NCI-H187 (cell line): ENCODE results near the gene SP7.
A peak's percentile ranks its signal among the peaks of the same experiment; 100 is the strongest.
"Not testable (repeated sequence)": the region's sequence is repeated elsewhere in the genome, so short reads cannot be mapped to it uniquely, and the experiment has no call there.

Experiments used
- DNase-seq, 2 experiments: peaks; one replicate each; lab custom pipeline; 2025; lab: John Stamatoyannopoulos, UW

SP7 gene

DNA sequence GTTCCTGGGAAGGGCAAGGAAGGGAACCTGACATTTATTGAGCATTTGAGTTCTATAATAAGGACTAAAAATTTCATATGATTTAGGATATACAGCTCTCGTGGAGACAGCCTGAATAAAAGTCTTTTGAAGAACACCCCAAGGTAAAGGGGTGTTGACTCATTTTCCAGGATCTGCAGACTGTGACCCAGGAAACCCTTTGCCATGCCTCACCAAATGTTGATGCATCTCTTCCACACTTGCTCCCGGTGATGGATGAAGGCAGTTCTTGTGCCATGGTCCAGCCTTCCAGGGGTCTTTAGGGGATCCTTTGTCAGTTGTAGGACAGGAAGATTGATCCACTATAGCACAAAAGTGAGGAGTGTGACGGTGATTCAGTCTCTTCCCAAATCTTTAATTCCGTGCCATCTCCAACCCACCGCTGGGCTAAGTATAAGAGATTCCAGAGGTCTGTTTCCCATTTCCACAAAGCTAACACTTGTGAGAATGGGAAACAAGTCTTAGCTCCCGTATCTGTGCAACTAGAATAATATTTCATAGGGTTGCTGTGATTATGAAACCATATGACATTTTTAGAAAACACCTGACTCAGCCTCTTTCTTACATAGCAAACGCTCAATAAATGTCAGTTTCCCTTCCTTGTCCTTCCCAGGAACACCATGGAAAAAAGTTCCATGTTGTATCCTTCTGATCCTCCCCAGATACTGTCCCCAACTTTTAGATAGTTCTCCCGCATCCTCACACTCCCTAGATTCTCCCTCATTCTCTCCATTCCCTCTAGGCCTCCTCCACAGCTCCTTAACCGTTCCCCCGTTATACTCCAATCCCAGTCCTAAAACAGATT, 15.6 kb downstream of the SP7 start:
- DNase-seq: no peak

DNA sequence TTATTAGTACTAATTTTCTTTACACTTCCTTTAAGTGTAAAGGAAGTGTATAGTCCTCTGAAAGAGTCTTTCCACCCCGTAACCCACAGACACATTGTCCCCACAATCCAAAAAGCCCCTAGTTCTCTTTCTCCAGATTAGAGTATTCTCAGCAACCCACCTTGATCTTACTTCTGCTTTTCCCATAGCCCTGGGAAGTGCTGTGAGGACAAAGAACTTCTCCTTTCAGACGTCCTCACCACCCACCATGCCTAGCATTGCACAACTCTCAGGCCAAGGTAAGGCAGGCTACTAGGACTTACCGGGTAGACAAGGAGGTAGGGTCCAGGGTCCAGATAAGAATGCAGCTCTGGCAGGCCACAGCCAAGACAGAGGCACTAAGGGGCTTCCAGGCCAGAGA, 22.2 kb downstream of the SP7 start:
- no peak for DNase-seq

DNA sequence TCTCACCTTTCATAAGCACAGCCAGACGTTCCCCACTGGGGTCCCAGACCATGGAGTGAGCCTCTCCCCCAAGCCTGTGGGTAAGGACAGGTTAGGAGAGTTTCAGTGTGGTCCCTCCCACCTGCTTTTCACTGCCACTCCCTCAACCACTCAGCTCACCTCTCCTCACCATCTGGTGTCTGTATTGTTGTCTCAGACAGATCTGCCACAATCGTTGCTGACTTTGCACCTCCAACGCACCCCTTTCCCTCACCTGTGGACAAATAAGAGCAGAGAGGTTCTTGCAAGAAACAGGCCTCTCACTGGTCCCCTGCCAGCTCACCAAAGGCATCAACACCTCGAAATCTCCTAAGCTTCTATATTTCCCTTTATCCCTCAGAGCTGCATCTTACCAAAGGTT, 27.9 kb downstream of the SP7 start:
- DNase-seq: no peak

DNA sequence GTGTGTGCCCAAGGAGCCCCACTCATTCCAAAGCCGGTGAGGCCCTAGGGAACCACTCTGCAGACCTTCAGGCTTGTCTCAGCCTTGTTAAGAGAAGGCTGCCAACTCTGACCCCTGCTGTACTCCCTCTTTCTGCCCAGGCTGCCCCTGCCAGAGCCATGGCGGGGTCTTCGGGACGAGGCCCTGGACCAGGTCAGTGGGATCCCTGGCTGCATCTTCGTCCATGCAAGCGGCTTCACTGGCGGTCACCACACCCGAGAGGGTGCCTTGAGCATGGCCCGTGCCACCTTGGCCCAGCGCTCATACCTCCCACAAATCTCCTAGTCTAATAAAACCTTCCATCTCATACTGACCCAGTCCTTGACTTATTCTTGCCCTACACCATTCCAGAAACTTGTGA, 29.3 kb downstream of the SP7 start:
- DNase-seq: no peak

DNA sequence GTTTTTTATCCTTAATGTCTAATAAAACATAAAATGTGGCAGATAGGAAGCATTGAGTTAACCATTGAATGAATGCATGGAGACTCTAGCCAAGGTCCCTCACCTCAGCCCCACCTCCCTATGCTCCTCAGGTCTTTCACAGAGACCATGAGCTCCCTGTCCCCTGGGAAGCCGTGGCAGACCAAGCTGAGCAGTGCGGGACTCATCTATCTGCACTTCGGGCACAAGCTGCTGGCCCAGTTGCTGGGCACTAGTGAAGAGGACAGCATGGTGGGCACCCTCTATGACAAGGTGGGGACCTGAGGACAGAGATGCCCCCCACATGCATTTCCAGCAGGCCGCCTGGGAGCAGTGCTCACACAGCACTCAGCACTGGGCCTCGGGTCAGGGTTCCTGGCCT, 33.3 kb downstream of the SP7 start:
- DNase-seq: no peak

DNA sequence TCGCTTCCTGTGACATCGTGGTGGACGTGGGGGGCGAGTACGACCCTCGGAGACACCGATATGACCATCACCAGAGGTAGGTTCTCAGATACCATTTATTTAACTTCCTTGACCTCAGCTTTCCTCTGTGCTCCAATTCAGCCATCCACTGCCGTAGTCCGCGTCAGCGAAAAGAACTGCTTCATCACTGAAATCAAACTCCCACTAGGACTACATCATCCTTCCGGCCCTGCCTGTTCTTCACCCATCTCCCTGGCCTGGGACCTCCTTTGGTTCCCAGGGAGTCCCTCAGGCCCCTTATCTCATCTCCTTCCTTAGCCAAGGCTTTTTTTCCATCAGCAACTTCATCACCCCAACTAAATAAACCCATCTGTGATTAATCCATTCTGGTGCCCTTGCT, 36.0 kb downstream of the SP7 start:
- no peak for DNase-seq

DNA sequence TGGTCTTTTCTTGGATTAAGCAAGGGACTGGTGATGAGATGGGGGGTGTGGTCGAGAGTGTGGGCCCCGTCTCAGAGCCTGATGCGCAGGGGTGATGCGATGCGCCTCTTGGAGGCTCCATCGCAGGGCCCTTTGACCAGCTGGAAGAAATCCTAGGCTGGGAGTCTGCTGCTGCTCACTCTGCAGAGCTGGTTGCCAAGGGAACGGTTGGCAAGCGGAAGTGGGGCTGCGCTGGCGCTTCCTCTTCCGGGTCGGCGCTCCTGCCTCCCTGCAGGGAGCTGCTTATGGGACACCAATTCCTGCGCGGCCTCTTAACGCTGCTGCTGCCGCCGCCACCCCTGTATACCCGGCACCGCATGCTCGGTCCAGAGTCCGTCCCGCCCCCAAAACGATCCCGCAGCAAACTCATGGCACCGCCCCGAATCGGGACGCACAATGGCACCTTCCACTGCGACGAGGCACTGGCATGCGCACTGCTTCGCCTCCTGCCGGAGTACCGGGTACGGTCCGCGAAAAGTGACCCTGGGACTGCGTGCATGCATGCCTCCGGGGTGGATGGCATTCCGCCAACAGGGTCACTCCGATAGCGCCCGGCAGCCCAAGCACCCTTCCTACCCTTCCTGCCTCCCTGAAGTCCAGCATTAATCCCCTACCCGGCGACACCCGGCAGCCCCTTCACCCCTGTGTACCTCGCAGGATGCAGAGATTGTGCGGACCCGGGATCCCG, 36.5 kb downstream of the SP7 start, which contains the start of gene MYG1:
TSS of gene MYG1 (plus strand) at position 242 of the 727 bp plus-strand sequence. CDS start at position 285, 43 bp downstream.
- peak; percentile 57 to 80 for DNase-seq

DNA sequence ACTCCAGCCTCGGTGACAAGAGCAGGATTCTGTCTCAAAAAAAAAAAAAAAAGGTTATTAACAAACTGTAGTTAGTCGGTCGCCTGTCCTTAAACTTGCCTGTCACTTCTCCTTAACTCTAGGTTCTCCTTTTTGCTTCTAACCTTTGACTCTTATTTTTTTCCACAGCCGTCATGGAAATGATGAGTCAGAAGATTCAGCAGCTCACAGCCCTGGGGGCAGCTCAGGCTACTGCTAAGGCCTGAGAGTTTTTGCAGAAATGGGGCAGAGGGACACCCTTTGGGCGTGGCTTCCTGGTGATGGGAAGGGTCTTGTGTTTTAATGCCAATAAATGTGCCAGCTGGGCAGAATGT, 37.1 kb downstream of the SP7 start:
- DNase-seq: no peak

DNA sequence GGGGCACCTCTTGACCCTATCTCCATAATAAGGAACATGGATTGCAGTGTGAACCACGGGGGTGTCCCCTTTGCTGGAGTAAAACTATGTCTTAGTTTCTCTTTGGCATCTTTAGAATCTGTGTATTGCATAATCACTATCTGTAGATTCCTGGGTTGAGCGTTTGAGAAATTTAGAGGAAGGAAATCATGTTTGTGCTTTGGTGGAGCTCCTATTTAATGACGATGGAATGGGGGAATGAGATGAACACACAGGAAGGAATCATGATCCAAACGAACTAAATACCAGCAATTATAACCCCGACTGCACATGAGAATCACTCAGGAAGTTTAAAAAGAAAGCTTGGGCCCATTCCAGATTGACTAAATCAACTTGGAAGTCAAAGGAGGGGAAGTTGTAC, 38.0 kb downstream of the SP7 start:
- no peak for DNase-seq

DNA sequence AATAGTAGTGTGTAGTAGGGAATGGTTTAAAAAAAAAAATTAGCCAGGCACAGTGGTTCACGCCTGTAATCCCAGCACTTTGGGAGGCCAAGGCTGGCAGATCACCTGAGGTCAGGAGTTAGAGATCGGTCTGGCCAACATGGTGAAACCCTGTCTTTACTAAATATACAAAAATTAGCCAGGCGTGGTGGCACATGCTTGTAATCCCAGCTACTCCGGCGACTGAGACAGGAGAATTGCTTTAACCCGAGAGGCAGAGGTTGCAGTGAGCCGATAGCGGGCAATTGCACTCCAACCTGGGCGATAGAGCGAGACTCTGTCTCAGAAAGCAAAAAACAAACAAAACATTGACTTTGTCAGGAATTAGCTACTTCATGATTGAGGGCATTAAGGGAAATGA, 39.0 kb downstream of the SP7 start:
- not testable (repeated sequence) for DNase-seq

DNA sequence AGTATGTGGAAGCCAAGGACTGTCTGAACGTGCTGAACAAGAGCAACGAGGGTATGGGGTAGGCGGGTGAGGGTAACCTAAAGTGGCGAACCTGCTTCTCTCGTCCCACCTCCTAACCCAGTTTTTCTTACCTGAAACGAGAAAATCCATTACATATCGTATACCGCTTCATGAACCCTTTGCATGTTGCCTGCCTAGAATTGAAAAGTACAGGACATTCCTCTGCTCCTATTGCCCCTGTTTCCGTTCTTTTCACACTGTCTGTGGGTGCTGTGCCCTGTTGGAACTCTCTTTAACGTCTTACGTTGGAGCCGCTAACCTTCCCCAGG, 40.3 kb downstream of the SP7 start:
- no peak for DNase-seq

DNA sequence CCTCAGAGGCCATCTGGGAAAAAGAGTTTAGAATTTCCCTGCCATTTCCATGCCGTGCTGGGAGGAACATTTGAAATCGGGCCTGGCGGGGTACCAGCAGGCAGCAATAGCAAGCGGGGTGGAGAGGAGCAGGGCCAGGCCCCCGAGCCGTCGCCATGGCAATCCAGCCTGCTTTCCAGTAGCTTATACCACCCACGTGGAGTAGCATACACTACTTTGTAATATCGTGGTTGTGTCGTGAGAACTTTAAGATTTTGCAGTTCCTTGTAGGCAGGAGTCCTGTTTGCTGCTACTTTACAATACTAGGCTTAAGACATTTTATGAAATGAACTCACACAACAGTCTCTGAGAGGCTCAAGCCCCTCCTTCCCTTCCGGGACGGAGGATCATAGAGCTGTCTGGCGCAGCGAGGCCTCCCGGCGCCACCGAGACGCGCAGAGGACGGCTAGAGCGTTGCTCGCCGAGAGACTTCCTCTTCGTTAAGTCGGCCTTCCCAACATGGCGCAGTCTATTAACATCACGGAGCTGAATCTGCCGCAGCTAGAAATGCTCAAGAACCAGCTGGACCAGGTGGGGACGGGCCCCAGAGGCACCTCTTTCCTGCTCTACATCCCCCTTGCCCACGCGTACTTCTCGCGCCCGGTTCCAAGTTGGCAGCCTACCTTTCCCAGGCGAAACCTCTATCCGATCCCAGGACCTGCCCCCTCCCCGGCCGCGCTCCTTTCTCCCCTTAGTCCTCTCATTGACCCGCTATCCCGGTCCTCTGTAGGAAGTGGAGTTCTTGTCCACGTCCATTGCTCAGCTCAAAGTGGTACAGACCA, 40.9 kb downstream of the SP7 start, which contains the start of gene PFDN5:
TSS of gene PFDN5 (plus strand) at position 473 of the 821 bp plus-strand sequence. CDS start at position 499, 26 bp downstream.
- DNase-seq: peak; percentile 66 to 77

DNA sequence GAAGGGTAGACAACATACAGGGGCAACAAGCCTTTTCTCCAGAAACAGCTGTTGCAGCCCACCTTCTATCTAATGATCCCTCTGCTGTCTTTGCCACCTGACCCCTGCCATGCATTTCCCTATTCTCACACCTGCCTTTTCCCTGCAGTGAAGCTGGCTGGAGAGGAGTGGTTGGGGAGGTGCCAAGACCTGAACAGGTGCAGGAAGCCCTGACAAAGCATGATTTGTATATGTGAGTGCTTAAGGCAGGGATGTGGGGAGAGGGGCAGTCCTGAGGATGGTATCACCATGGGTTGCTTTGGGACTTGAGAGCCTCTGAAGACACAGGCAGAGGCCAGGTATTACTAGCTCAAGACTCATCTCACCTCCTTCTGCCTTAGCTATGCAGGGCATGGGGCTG, 43.7 kb downstream of the SP7 start:
- DNase-seq: peak; percentile 75 to 81

DNA sequence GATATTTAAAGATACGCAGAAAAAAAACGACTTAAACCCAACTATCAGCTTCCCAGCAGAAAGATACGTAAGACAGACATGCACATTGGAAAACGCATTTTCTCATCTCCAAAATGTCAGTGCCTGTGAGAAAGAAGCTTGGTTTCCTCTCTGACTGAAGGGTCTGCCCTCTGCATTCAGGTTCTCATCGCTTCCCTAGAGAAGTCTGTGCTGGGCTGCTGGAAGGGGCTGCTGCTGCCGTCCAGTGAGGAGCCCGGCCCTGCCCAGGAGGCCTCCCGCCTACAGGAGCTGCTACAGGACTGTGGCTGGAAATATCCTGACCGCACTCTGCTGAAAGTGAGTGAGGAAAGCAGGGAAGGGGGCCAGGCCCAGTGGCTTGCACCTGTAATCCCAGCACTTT, 45.5 kb downstream of the SP7 start:
- DNase-seq: no peak

DNA sequence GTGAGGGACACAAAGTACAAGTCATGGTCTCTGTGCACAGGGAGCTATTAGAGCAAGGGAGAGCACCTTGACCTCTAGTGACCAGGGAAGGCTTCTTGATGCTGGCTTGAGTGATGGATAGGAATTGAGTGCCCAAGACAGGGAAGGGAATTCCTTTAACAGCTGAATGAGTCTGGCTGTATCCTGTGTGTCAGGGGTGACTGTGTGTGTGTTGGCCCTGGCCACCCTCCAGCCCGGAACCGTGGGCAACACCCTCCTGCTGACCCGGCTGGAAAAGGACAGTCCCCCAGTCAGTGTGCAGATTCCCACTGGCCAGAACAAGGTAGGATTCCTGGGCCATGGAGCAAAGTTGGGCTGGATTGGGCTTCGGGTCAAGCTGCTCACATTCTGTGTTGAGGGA, 46.3 kb downstream of the SP7 start:
- no peak for DNase-seq

DNA sequence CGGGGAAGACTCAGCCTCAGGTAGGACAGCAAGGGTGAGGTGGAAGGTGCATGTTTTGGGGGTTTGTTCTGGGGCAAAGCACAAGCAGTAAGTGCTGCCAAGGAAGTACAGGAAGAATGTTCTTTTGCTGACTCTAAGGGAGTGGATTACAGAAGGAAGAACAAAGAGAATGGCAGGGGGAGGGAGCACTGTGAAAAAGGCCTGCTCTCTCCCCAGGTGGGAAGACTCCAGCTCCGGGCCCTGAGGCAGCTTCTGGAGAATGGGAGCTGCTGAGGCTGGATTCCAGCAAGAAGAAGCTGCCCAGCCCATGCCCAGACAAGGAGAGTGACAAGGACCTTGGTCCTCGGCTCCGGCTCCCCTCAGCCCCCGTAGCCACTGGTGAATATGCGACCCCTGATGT, 47.8 kb downstream of the SP7 start:
- no peak for DNase-seq

DNA sequence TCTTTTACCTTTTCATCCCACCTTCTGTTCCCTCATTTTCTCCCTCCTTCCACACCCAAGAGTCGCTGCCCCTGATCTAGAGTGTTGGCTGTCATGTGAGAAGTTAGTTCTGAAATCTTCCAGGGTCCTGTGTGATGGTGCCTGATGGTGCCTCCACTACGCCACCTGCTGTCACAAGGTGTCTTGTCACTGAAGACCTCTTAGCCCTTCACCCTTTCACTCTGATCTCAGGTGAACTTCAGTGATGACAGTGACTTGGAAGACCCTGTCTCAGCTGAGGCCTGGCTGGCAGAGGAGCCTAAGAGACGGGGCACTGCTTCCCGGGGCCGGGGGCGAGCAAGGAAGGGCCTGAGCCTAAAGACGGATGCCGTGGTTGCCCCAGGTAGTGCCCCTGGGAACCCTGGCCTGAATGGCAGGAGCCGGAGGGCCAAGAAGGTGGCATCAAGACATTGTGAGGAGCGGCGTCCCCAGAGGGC, 48.4 kb downstream of the SP7 start:
- no peak for DNase-seq

DNA sequence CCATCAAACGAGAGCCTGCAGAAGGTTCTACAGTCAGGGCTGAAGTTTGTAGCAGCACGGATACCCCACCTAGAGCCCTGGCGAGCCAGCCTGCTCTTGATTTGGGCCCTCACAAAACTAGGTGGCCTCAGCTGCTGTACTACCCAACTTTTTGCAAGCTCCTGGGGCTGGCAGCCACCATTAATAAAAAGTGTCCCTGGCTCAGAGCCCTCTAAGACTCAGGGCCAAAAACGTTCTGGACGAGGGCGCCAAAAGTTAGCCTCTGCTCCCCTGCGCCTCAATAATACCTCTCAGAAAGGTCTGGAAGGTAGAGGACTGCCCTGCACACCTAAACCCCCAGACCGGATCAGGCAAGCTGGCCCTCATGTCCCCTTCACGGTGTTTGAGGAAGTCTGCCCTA, 49.7 kb downstream of the SP7 start:
- no peak for DNase-seq

DNA sequence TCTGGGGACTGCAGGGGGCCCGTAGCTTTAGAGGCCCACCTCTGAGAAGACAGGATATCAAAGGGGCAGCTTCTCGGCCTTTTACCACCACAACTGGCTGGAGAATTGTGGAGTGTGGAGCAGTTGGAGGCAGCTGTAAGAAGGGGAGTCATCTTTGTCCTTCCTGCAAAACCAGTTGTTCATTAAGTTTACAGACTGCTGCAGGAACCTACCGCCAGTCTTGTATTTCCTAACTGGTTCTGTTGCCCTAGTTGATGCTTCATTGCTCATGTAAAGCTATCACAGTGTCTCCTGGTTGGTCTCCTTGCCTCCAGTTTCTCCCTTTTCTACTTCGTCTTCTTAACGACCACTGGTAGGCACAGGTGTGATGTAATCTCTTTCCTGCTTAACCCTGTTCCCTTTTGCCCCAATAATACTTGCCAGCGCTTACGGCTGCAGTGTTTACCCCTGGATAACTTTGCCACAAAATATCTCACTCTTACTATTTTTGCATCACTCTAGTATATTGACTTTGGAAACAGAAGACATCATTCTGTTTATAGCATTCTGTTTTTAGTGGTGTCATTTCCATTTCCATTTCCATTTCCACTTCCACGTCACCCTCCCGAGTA, 56.2 kb downstream of the SP7 start:
- DNase-seq: no peak

DNA sequence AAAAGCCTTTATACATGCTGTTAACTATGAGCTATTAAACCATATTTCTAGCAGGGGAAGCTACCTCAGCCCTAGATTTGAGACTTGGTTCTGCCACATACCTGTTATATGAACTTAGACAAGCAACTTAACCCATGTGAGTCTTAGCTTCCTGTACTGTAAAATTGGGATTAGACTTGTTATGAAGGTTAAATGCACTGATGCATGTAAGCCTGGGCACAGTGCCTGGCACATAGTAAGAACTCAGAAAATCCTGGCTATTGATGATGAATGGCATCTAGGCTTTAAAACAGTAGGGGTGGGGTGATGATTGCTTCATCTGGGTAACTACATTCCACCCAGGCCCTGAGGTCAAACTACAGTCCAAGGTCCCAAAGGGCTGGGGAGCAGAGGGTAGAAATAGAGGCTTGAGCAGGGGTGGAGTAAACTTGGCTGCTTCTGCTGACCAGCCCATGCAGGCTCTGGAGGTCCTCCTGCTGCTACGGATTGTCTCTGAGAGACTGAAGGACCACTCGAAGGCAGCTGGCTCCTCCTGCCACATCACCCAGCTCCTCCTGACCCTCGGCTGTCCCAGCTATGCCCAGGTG, 56.8 kb downstream of the SP7 start:
- no peak for DNase-seq

DNA sequence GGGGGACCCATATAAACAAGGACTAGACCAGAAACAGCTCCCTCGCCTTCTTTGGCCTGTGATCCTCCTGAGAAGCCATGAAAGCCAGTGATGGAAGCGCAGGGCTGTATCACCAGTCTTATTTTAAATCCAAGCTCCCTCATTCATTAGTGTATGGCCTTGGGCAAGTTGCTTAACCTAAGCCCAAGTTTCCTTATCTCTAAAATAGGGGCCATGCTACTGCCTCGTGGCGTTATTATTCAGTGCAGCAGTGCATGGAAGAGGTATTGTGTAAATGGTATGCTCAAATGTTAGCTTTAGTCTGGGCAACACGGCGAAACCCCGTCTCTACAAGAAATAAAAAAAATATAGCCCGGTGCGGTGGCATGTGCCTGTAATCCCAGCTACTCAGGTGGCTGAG, 58.2 kb downstream of the SP7 start:
- no peak for DNase-seq
